Body of pancreas (tissue), 4 donors: Measurements from ENCODE around the gene PGD.

Experiments
- POLR2A ChIP-seq, 3 donors: fragments of 450-650 bp; IDR thresholded peaks; one replicate each; pipeline ENCODE4 v1.6.1; 2016; ENCODE audit warnings: antibody characterized with exemption in 3 of 3, mild to moderate bottlenecking in 2 of 3
- TF ChIP-seq, protein P1 (sequence below), 7 experiments: fragments of 450-650 bp in 4 of 7; fragments of 200-600 bp in 3 of 7; sonication (generic) in 3 of 7; IDR thresholded peaks; one replicate each; pipeline ENCODE4 v1.5.1; 2016 to 2019; ENCODE audit warnings: antibody characterized with exemption in 7 of 7

DNA sequence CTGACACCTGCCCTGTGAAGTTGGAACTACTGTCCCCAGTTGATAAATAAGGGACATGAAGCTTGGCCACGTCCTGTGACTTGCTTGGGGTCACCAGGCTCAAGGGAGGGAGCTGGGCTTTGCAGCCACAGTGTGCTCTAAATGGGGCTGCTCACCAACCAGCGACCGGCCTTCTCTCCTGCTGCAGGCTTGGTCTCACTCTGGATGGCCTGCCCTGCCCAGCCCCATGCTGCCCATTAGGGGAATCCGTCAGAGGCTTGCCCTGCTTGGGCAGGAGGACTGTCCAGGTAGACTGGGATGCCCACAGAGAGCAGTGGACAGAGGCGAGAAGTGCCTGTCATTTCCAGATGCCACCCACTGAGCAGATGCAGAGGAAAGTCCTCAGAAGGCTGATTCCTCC lies 30.1 kb downstream of the PGD start:
- TF ChIP-seq, protein P1, sequence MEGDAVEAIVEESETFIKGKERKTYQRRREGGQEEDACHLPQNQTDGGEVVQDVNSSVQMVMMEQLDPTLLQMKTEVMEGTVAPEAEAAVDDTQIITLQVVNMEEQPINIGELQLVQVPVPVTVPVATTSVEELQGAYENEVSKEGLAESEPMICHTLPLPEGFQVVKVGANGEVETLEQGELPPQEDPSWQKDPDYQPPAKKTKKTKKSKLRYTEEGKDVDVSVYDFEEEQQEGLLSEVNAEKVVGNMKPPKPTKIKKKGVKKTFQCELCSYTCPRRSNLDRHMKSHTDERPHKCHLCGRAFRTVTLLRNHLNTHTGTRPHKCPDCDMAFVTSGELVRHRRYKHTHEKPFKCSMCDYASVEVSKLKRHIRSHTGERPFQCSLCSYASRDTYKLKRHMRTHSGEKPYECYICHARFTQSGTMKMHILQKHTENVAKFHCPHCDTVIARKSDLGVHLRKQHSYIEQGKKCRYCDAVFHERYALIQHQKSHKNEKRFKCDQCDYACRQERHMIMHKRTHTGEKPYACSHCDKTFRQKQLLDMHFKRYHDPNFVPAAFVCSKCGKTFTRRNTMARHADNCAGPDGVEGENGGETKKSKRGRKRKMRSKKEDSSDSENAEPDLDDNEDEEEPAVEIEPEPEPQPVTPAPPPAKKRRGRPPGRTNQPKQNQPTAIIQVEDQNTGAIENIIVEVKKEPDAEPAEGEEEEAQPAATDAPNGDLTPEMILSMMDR (IDR thresholded peaks at IDR 0.05) = no peak
- no peak for TF ChIP-seq POLR2A (IDR thresholded peaks at IDR 0.05)
